Ishikawa (cell line): ENCODE data around the gene AUTS2.

Source experiments
- CEBPB ChIP-seq: IDR thresholded peaks from 2 replicates; pipeline ENCODE4 v1.6.1; 2012
- CREB1 ChIP-seq: IDR thresholded peaks from 2 replicates; pipeline ENCODE4 v1.6.1; 2012; ENCODE audit warnings: low read depth
- EGR1 ChIP-seq: IDR thresholded peaks from 2 replicates; pipeline ENCODE4 v1.6.1; 2012
- EP300 ChIP-seq: IDR thresholded peaks from 2 replicates; pipeline ENCODE4 v1.6.1; 2012; ENCODE audit warnings: borderline replicate concordance
- FOXM1 ChIP-seq: IDR thresholded peaks from 2 replicates; pipeline ENCODE4 v1.6.1; 2012; ENCODE audit warnings: low read depth, borderline replicate concordance
- NFIC ChIP-seq: IDR thresholded peaks from 2 replicates; pipeline ENCODE4 v1.6.1; 2012
- RAD21 ChIP-seq: IDR thresholded peaks from 2 replicates; pipeline ENCODE4 v1.6.1; 2012; ENCODE audit warnings: low read depth
- TAF1 ChIP-seq: IDR thresholded peaks from 2 replicates; pipeline ENCODE4 v1.6.1; 2012; ENCODE audit warnings: low read depth, mild to moderate bottlenecking
- TCF12 ChIP-seq: IDR thresholded peaks from 2 replicates; pipeline ENCODE4 v1.6.1; 2012; ENCODE audit warnings: low read depth
- TEAD4 ChIP-seq: IDR thresholded peaks from 2 replicates; pipeline ENCODE4 v1.6.1; 2012
- USF1 ChIP-seq: IDR thresholded peaks from 2 replicates; pipeline ENCODE4 v1.6.1; 2012
- YY1 ChIP-seq: IDR thresholded peaks from 2 replicates; pipeline ENCODE4 v1.6.1; 2012; ENCODE audit warnings: low read depth
- ZBTB7A ChIP-seq: IDR thresholded peaks from 2 replicates; pipeline ENCODE4 v1.6.1; 2012; ENCODE audit warnings: low read depth
- TF ChIP-seq, protein P1 (sequence below): IDR thresholded peaks from 2 replicates; pipeline ENCODE4 v1.6.1; 2012
- TF ChIP-seq, protein P2 (sequence below): IDR thresholded peaks from 2 replicates; pipeline ENCODE4 v1.6.1; 2012; ENCODE audit warnings: low read depth, mild to moderate bottlenecking

The AUTS2 gene

GRCh38 chr7:70758646-70759045 is 1160.4 kb downstream of the AUTS2 start:
- no peak for TF ChIP-seq YY1

DNA sequence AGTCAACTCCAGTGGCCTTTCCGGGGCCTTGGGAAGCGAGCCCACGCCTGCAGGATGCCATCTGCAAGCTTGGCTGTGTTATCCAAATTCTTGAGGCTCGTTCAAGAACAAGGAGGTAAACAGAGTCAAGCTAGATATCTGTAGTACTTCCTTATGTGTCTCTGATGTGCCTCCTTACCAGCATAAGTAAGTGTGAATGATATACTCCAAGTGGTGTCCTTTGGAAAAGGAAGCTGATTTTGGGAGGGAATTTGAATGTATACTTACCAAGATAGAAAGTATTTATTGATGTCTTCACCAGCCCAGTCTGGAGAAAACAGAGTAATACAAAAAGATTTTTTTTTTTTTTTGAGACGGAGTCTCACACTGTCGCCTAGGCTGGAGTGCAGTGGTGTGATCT is 1161.4 kb downstream of the AUTS2 start:
- TF ChIP-seq EP300: no peak
- TF ChIP-seq, protein P1, sequence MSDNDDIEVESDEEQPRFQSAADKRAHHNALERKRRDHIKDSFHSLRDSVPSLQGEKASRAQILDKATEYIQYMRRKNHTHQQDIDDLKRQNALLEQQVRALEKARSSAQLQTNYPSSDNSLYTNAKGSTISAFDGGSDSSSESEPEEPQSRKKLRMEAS: no peak
- no peak for TF ChIP-seq TEAD4
- TF ChIP-seq USF1: no peak
- TF ChIP-seq TCF12: no peak
- no peak for TF ChIP-seq YY1
- TF ChIP-seq FOXM1: no peak
- no peak for TF ChIP-seq NFIC
- TF ChIP-seq ZBTB7A: no peak
- no peak for TF ChIP-seq CREB1
- no peak for TF ChIP-seq EGR1
- no peak for TF ChIP-seq TAF1
- no peak for TF ChIP-seq CEBPB
- TF ChIP-seq RAD21: no peak
- TF ChIP-seq, protein P2, sequence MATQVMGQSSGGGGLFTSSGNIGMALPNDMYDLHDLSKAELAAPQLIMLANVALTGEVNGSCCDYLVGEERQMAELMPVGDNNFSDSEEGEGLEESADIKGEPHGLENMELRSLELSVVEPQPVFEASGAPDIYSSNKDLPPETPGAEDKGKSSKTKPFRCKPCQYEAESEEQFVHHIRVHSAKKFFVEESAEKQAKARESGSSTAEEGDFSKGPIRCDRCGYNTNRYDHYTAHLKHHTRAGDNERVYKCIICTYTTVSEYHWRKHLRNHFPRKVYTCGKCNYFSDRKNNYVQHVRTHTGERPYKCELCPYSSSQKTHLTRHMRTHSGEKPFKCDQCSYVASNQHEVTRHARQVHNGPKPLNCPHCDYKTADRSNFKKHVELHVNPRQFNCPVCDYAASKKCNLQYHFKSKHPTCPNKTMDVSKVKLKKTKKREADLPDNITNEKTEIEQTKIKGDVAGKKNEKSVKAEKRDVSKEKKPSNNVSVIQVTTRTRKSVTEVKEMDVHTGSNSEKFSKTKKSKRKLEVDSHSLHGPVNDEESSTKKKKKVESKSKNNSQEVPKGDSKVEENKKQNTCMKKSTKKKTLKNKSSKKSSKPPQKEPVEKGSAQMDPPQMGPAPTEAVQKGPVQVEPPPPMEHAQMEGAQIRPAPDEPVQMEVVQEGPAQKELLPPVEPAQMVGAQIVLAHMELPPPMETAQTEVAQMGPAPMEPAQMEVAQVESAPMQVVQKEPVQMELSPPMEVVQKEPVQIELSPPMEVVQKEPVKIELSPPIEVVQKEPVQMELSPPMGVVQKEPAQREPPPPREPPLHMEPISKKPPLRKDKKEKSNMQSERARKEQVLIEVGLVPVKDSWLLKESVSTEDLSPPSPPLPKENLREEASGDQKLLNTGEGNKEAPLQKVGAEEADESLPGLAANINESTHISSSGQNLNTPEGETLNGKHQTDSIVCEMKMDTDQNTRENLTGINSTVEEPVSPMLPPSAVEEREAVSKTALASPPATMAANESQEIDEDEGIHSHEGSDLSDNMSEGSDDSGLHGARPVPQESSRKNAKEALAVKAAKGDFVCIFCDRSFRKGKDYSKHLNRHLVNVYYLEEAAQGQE: no peak

- TF ChIP-seq CEBPB: no peak
- TF ChIP-seq NFIC: no peak
- no peak for TF ChIP-seq FOXM1
- no peak for TF ChIP-seq EP300
- TF ChIP-seq, protein P1: no peak
- TF ChIP-seq ZBTB7A: no peak
- TF ChIP-seq TAF1: no peak
Observed at GRCh38 chr7:70761711-70762328, 1163.5 kb downstream of the AUTS2 start.

- no peak for TF ChIP-seq USF1
Observed at GRCh38 chr7:70762696-70763095, 1164.4 kb downstream of the AUTS2 start.

DNA sequence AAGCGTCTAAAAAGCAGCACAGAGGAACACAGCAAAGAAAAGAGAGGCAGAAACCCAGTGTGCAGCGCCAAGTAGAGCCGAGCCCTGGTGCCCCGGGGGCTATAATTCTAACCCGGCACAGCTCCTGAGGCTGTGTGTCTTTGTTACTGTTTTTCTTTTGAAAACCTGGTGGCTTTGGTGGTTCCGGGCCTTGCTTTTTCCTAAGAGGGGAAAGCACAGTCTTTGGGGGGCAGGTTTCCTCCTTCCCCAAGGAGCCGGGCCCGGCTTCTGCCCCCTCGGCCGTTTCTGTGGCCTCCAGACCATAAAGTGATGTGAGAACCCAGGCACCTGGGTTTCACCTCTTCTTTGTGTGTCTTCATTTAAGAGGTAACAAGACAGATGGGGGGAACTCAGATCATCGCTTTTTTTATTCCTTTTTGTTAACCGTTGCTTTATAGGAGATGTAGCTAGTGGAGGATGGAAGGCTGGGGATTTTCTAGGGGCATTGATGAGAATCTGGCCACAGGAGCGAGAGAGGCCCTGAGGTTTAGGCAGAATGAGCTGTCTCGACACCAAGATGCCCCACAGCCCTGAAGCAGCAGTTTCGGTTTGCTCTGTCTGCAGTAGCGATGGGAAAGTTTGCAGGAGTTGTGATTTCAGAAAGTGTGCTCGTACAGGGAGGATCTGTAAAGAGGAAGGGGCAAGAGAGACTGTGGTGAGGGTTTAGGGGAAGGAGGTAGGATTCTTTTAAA is 1165.9 kb downstream of the AUTS2 start:
- TF ChIP-seq EP300 (no peak), TEAD4 (no peak), CREB1 (no peak)

GRCh38 chr7:70764701-70765208 is 1166.5 kb downstream of the AUTS2 start:
- TF ChIP-seq, protein P2: no peak
- TF ChIP-seq NFIC (no peak), EP300 (no peak), CREB1 (no peak), CEBPB (no peak), ZBTB7A (no peak), RAD21 (no peak), TCF12 (no peak)

GRCh38 chr7:70765651-70766050 is 1167.4 kb downstream of the AUTS2 start:
- TF ChIP-seq EGR1 (no peak), NFIC (no peak), CREB1 (no peak), USF1 (no peak), TAF1 (no peak), EP300 (no peak)
